ENCODE measurements around the gene IHH.

IHH gene

DNA sequence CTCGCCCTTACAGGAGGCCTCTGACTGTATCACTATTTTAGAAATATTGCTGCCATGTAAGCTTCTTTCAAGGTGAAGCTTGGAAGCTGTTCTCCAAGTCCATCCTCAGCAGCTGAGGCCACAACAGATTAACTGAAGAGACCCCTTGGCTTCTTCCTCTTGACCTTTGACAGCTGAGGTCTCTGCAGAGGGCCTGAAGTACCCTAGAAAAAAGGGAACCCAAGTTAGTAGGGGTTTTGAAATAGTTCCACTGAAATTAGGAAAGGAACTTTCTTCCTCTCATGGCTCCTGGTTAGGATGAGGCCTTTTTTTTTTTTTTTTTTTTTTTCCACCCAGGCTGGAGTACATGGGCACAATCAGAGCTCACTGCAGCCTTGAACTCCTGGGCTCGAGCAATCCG, 15.5 kb upstream of the IHH start:
- Histone ChIP-seq H3K27ac (no peak overlapping the region), H3K4me3 (IDR thresholded peaks at IDR 0.05; ENCODE audit: insufficient read depth, low read depth, low read length) (no peak overlapping the region), H3K4me2 (no peak overlapping the region), H2AFZ (ENCODE audit: low read depth) (no peak overlapping the region), H3K79me2 (ENCODE audit: insufficient read depth, low read depth) (no peaks in the 10 kb centered on the region), H3K9ac (no peak overlapping the region), H4K20me1 (ENCODE audit: insufficient read depth) (no peaks in the 10 kb centered on the region), H3K36me3 (ENCODE audit: insufficient read depth) (0 out of 2 replicates have a peak, but pooled peaks cover 3% of the 10 kb centered on the region), H3K4me1 (ENCODE audit: low read depth, poor library complexity, severe bottlenecking) (no peaks in the 10 kb centered on the region), H3K27me3 (ENCODE audit: insufficient read depth, low read depth) (no peaks in the 10 kb centered on the region)
- TF ChIP-seq, protein P1, sequence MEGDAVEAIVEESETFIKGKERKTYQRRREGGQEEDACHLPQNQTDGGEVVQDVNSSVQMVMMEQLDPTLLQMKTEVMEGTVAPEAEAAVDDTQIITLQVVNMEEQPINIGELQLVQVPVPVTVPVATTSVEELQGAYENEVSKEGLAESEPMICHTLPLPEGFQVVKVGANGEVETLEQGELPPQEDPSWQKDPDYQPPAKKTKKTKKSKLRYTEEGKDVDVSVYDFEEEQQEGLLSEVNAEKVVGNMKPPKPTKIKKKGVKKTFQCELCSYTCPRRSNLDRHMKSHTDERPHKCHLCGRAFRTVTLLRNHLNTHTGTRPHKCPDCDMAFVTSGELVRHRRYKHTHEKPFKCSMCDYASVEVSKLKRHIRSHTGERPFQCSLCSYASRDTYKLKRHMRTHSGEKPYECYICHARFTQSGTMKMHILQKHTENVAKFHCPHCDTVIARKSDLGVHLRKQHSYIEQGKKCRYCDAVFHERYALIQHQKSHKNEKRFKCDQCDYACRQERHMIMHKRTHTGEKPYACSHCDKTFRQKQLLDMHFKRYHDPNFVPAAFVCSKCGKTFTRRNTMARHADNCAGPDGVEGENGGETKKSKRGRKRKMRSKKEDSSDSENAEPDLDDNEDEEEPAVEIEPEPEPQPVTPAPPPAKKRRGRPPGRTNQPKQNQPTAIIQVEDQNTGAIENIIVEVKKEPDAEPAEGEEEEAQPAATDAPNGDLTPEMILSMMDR (conservative IDR thresholded peaks at IDR 0.05; ENCODE audit: low read depth, low read length) = no peak

DNA sequence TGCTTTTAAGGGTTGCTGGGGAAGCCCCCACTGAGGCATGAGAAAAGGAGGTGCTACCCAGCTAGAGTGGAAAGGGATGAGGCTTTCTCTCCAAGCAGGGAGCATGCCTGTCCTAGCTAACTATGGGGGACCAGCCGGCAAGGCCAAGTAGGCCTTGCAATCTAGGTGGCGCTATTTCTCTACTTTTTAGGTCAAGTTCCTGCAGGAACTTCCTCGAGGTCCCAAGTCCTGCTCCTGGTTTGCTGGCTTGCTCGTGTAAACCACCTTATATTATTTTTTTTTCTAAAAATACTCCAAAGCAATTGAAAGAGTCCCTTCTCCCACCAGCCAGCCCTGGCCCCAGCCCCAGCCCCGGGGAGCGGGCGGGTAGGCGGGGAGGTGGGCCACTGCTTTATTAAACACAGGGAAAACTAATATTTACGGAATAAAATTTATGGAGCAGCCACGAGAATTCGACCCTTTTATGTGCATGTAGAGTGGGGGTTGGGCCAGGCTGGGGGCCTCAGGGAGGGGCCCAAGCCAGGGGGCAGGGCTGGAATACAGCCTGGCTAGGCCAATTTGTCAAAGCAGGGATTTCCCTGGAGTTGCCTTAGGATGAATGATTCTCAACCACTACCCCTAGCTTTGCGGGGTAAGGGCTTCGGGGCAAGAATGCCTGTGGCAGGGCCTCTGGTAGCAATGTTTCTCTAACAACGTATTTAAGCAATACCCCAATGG, 12.8 kb upstream of the IHH start:
- Histone ChIP-seq H2AFZ (ENCODE audit: low read depth) (no peak overlapping the region), H3K4me1 (ENCODE audit: low read depth, poor library complexity, severe bottlenecking) (no peaks in the 10 kb centered on the region), H3K36me3 (ENCODE audit: insufficient read depth) (0 out of 2 replicates have a peak, but pooled peaks cover 3% of the 10 kb centered on the region), H3K4me3 (IDR thresholded peaks at IDR 0.05; ENCODE audit: insufficient read depth, low read depth, low read length) (no peak overlapping the region), H3K9ac (no peak overlapping the region), H4K20me1 (ENCODE audit: insufficient read depth) (no peaks in the 10 kb centered on the region), H3K4me2 (no peak overlapping the region), H3K27me3 (ENCODE audit: insufficient read depth, low read depth) (no peaks in the 10 kb centered on the region), H3K79me2 (ENCODE audit: insufficient read depth, low read depth) (no peaks in the 10 kb centered on the region), H3K27ac (no peak overlapping the region)
- TF ChIP-seq, protein P1 (conservative IDR thresholded peaks at IDR 0.05; ENCODE audit: low read depth, low read length) = peak; percentile 51; the same call in 1 of the 2 replicates

- Histone ChIP-seq H3K27ac (no peak overlapping the region), H3K79me2 (ENCODE audit: insufficient read depth, low read depth) (no peaks in the 10 kb centered on the region), H2AFZ (ENCODE audit: low read depth) (no peak overlapping the region), H3K36me3 (ENCODE audit: insufficient read depth) (0 out of 2 replicates have a peak, but pooled peaks cover 3% of the 10 kb centered on the region), H3K4me2 (no peak overlapping the region), H3K4me1 (ENCODE audit: low read depth, poor library complexity, severe bottlenecking) (no peaks in the 10 kb centered on the region), H3K27me3 (ENCODE audit: insufficient read depth, low read depth) (no peaks in the 10 kb centered on the region), H4K20me1 (ENCODE audit: insufficient read depth) (no peaks in the 10 kb centered on the region), H3K9ac (no peak overlapping the region), H3K4me3 (IDR thresholded peaks at IDR 0.05; ENCODE audit: insufficient read depth, low read depth, low read length) (no peak overlapping the region)
- TF ChIP-seq, protein P1 (conservative IDR thresholded peaks at IDR 0.05; ENCODE audit: low read depth, low read length) = no peak
Measured at GRCh38 chr2:219072741-219073250, 12.1 kb upstream of the IHH start.

- H3K79me2 ChIP-seq (ENCODE audit: insufficient read depth, low read depth) = no peaks in the 10 kb centered on the region
- H3K36me3 ChIP-seq (ENCODE audit: insufficient read depth) = no peaks in the 10 kb centered on the region
- no peak overlapping the region for H3K9ac ChIP-seq
- no peaks in the 10 kb centered on the region for H3K4me1 ChIP-seq (ENCODE audit: low read depth, poor library complexity, severe bottlenecking)
- no peak overlapping the region for H3K27ac ChIP-seq
- H3K4me3 ChIP-seq (IDR thresholded peaks at IDR 0.05; ENCODE audit: insufficient read depth, low read depth, low read length) = no peak overlapping the region
- H4K20me1 ChIP-seq (ENCODE audit: insufficient read depth) = no peaks in the 10 kb centered on the region
- H3K4me2 ChIP-seq = no peak overlapping the region
- TF ChIP-seq, protein P1 (conservative IDR thresholded peaks at IDR 0.05; ENCODE audit: low read depth, low read length) = no peak
- no peaks in the 10 kb centered on the region for H3K27me3 ChIP-seq (ENCODE audit: insufficient read depth, low read depth)
- H2AFZ ChIP-seq (ENCODE audit: low read depth) = no peak overlapping the region
Measured at GRCh38 chr2:219071131-219071816, 10.6 kb upstream of the IHH start.
